AG04449 (cell line): ENCODE results near the gene PDE8B.

ENCODE experiments used
- CTCF ChIA-PET: fragments of 350-600 bp; formaldehyde crosslinking; extraction: SDS; loops from one replicate; lab custom pipeline; 2021; ENCODE audit warnings: antibody characterized with exemption; lab: Yijun Ruan, JAX
- POLR2A ChIA-PET: fragments of 400-600, 350-600 bp; formaldehyde crosslinking; extraction: SDS; loops from one replicate; lab custom pipeline; 2020; ENCODE audit warnings: antibody characterized with exemption, inconsistent platforms; lab: Yijun Ruan, JAX
- DNase-seq: peaks from one replicate; pipeline ENCODE4 v3.0.0-alpha.2; 2010; ENCODE audit warnings: low read depth, low spot score
- H3K4me3 ChIP-seq: 2 replicates; pipeline ENCODE4 v1.5.1; 2011; ENCODE audit warnings: low read depth, mild to moderate bottlenecking, control low read depth, low read length
- TF ChIP-seq, protein P1 (sequence below): IDR thresholded peaks from one replicate; pipeline ENCODE4 v1.5.1; 2011; ENCODE audit warnings: mild to moderate bottlenecking, moderate library complexity, low read length, control low read depth, inconsistent platforms; ENCODE audit not compliant: insufficient read depth; ENCODE audit errors: missing control alignments

The PDE8B gene

DNA sequence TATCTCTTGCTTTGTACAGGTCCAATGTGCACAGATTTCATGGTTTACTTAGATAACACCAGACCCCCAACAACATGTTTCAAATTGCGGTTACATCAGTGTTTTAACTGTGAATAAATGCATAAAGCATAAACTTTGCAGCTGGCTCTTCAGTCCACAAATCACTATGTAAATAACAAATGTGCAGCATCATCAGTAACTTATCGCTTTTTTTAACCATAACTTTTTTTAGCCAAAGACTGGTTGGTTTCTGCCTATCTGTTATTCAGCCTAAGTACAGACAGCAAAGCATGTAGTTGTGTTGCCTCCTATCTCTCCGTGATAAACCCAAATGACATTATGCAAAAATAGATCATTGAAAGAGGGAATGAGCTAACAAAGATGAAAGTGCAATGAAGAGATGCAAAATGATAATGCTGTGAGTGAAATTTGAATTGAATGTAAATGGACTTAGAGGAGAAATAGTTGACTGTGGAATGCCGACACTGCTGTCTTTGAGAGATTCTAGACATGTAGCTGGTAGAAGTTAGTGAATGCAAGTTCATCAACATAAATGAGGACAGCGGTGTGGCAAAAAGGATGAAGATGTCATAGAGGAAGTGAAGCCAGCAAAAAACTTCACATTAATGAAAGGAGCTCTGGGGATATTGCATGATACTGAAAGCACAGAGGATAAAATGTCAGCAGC lies 108.8 kb downstream of the PDE8B start:
- no peak for DNase-seq
- CTCF ChIA-PET: interaction anchor here (1.5 to 1.6 kb wide), 2 partner anchors 165 to 174 kb away, joined by 4 read pairs; no protein-coding TSS in a partner anchor
- POLR2A ChIA-PET: no interaction called here
- TF ChIP-seq, protein P1, sequence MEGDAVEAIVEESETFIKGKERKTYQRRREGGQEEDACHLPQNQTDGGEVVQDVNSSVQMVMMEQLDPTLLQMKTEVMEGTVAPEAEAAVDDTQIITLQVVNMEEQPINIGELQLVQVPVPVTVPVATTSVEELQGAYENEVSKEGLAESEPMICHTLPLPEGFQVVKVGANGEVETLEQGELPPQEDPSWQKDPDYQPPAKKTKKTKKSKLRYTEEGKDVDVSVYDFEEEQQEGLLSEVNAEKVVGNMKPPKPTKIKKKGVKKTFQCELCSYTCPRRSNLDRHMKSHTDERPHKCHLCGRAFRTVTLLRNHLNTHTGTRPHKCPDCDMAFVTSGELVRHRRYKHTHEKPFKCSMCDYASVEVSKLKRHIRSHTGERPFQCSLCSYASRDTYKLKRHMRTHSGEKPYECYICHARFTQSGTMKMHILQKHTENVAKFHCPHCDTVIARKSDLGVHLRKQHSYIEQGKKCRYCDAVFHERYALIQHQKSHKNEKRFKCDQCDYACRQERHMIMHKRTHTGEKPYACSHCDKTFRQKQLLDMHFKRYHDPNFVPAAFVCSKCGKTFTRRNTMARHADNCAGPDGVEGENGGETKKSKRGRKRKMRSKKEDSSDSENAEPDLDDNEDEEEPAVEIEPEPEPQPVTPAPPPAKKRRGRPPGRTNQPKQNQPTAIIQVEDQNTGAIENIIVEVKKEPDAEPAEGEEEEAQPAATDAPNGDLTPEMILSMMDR: no peak
- no peak overlapping the region for H3K4me3 ChIP-seq

DNA sequence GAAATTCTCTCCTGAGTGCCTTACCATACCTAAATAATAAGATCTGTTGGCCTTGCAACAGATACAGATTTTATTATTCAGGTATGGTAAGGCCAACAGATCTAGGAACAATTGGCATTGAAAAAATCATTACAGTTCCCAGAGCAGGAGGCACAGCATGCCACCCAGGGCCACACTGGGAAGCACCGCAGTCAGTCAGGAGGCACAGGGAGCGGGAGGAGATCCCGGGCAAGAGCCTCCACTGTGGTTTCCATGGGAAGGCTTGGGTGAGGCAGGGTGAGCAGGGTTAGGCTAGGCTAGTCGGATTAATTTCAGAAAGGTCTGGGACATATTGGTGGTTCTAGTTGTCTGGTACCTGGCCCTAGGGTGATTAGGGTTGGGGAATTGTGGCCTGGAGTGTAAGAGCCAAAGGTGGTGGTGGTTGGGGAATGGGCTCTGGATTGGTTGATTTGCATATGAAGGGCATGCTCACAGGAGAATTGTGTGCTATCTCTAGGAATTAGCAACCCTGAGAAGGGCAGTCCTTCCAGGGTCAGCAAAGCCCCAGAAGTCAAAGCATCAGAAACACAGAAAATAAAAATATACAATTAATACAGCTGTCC lies 111.4 kb downstream of the PDE8B start:
- TF ChIP-seq, protein P1: no peak
- no peak overlapping the region for H3K4me3 ChIP-seq
- DNase-seq: no peak
- ChIA-PET POLR2A (no interaction called here), CTCF (interaction anchor here (0.5 kb wide), 1 partner anchor 13 kb away, joined by 3 read pairs; no protein-coding TSS in a partner anchor)

DNA sequence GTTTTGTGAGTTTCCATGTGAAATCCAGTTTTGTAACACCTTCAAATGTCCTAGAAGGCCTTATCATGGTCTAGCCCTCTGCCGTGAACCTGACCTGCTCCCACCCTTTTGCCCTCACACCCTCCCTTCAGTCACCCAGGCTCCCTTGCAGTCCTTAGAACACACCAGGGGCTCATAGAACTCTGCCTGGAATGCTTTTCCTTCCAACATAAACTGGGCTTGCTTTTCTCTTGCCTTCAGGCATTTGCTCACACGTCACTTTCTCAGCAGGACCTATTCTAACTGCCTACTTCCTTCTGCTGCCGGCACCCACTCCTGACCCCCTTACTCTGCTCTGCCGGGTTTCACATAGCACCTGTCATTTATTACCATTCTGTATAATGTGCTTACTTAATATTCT lies 111.9 kb downstream of the PDE8B start:
- TF ChIP-seq, protein P1: no peak
- ChIA-PET CTCF (no interaction called here), POLR2A (no interaction called here)
- H3K4me3 ChIP-seq: no peak overlapping the region
- no peak for DNase-seq

DNA sequence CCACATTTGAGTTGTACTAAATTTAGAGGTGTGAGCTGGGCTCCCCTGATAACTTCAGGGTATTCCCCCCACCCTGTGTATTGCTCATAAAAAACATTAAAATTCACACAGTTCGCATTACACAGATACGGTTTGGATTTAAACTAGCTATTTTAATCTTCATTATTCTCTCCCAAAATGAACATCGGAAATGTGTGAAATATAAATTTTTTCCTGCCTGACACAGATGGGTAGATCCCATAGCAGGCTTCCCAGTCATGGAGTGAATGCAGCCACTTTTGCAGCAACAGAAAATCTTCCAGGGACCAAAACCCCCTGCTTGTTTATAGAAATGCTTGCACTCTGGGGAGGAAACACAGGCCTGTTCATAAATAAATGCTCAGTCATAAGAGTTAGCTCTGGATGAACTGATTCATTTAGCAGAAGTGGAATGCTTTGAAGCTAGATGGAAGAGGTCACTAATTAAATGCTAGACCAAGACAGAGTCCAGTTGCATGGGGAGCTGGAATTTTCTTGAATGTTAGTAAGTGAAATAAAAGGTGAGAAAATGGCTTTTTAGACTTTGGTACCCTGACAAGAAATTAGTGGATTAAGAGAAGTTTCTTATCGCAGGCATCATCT lies 115.6 kb downstream of the PDE8B start:
- ChIA-PET POLR2A (no interaction called here), CTCF (interaction anchor here (0.9 to 1.3 kb wide), 3 partner anchors 9 to 167 kb away, joined by 3 to 4 read pairs (median 3); partner anchors contain the start of gene WDR41)
- no peak for DNase-seq
- H3K4me3 ChIP-seq: no peak overlapping the region
- TF ChIP-seq, protein P1: no peak

DNA sequence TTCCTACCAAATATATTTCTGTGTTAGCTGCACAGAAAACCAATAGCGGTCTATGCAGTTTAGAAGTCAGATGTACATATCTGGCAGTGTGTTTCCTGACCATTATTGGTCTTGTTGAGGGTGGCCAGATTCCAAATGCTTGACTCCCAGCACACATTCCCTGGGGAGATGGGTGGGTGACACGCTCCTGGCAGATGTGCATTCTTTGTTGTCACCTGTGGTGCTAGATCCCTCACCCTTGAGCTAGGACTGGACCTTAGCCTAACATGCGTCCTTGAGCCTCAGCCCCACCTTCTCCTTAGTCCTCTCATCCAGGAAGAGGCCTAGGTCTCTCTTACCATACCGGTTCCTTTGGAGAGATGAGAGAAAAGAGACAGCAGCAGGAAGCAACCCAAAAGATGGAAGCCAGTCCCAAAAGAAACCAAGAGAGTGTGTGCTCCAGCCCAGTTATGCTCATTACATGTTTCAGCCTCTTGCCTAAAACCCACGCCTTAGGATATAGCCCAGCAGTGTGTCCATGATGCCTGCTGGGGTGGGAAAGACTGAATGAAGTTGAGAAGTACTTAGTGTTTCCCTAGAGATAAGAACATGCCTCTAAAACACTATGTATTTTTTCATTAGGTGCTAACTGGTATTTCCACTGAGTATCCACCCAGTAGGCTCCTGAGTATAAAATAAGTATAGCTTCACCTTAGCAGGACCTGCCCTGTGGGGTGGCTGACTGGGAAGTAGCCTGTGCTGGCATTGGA lies 116.7 kb downstream of the PDE8B start:
- no peak for DNase-seq
- CTCF ChIA-PET: interaction anchor here (1.1 kb wide), 1 partner anchor 8 kb away, joined by 4 read pairs; no protein-coding TSS in a partner anchor
- no peak overlapping the region for H3K4me3 ChIP-seq
- POLR2A ChIA-PET: no interaction called here
- TF ChIP-seq, protein P1: no peak
